Stimulated activated CD4-positive, alpha-beta T cell treated with anti-CD3 and anti-CD28 coated beads, Interleukin-4, amount 100 ng/mL, for 4 hours (primary cell): ENCODE data around the gene DNAJC10.
"Not testable (repeated sequence)": the region's sequence is repeated elsewhere in the genome, so short reads cannot be mapped to it uniquely, and the experiment has no call there.

Experiments
- DNase-seq, 2 experiments: peaks; one replicate each; pipeline ENCODE4 v3.0.0-alpha.2; 2020

DNAJC10 gene

DNA sequence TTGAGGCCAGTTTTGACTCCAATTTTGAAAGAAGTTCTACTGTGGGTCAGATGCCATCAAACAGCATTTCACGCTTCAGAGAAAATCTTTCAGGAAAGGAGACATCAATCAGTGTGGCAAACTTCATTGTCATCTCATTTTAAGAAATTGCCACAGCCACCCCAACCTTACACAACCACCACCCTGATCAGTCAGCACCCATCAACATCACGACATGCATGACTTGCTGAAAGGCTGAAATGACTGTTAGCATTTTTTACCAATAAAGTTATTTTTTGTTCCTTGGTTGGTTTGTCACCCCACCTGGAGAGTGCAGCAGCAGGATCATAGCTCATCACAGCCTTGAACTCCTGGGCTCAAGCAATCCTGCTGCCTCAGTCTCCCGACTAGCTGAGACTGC, 10.4 kb downstream of the DNAJC10 start:
- no peak for DNase-seq

DNA sequence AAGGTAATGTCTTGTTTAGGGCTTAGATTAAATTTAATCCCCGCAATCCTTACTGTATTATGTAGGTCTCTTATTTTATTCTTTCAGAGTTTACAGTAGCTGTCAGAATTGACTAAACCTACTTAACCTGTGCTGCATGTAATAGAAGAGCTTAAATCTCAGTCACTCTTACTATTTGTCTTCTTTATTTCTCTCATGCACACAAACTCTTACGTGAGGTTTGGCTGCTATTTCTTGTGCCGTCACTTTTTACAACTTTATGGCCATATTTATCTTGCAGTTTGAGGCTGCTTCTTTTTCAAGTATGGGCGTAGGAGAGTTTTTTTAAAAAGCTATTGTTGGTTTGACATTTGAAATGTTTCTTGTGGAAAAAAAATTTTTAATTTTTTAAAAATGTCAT, 12.0 kb downstream of the DNAJC10 start:
- DNase-seq = no peak

DNA sequence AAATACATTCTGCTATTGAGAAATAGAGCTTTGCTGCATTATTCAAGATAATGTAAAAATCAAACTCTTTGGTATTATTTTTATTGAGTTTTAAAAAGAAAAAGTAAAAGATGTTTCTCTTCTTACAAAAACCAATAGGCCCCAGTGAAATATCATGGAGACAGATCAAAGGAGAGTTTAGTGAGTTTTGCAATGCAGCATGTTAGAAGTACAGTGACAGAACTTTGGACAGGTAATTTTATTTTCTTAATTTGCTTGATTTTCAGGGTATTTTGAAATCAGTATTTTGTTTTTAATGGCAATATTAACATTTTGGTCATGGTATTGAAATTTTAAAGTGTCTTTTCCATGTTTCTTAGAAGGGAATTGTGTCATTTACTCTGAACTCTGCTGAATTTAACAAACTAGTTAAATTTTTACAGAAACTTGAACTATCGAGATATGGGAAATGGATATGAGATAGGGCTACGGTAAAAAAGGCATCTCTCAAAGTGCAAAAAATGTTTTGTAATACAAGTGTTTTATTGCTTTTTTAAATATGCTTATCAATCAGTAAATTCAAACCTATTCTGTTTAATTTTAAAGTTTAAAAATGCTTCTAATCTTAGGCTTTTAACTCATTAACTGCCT, 13.8 kb downstream of the DNAJC10 start:
- no peak for DNase-seq

DNA sequence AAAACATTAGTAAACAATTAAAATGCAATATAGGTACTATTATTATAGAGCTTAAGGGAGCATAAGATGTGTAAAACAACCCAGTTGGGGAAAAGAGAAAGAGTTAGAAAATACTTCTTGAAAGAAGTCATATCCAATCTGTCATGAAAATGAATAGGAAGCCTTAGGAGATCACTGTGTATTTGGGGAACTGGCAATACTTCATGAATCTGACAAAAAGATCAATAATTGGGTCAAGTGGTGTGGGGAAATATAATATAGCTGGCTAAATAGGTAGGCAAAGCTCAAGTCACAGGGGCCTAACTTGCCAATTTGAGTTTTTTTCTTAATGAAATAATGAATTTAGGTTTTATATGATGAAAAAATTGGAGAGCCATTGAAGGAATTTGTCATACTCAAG, 14.4 kb downstream of the DNAJC10 start:
- no peak for DNase-seq

- DNase-seq = no peak
Measured at GRCh38 chr2:182732736-182733135, 16.7 kb downstream of the DNAJC10 start.

GRCh38 chr2:182733572-182733971, 17.5 kb downstream of the DNAJC10 start:
- no peak for DNase-seq

DNA sequence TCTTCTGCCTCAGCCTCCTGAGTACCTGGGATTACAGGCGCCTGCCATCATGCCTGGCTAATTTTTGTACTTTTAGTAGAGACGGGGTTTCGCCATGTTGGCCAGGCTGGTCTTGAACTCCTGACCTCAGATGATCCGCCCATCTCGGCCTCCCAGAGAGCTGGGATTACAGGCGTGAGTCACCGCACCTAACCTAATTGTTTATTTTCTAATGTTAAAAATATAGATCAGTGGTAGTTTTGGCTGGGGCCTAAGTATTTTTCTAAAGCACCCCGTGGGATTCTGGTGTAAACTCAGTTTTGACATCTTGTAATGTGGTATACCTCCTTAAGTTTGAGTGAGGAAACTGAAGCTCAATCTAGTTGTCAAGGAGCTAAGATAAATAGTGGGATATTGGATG, 20.8 kb downstream of the DNAJC10 start:
- DNase-seq = not testable (repeated sequence)

GRCh38 chr2:182740701-182741100, 24.6 kb downstream of the DNAJC10 start:
- no peak for DNase-seq

DNA sequence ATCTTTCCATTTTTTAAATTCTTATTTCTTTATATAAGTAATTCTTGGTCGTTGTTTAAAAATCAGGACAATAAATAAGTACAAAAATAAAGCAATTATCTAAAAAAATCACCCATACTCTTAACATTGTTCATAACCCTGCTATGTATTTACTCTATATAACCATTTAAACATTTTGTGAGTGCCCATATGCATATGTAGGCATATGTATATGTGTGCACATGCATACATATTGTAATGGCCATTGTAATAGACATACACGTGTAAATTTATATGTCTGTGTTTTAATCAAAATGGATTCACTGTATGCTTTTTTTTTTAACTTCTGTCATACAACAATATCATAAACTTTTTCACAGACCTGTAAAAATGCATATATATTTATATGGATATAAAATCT, 25.6 kb downstream of the DNAJC10 start:
- DNase-seq = no peak

GRCh38 chr2:182744490-182744889, 28.4 kb downstream of the DNAJC10 start:
- no peak for DNase-seq

DNA sequence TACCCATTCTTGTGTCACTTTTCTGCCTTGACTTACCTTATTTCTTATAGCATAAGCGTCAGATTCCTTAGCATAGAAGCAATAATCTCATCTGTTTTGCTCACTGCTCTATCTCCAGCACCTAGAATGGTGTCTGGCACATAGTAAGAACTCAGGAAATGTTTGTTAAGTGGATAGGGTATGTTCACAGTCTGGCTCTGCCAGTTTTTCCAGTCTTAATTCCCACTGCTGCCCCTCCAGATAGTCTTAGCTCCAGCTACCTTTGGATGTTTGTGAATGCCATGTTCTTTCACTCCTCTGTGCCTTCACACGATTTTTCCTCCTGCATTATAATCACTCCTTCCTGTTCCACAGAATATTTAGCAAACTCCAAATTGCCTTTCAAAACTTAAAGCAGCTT, 29.0 kb downstream of the DNAJC10 start:
- no peak for DNase-seq

GRCh38 chr2:182745894-182746293, 29.8 kb downstream of the DNAJC10 start:
- DNase-seq = not testable (repeated sequence)

DNA sequence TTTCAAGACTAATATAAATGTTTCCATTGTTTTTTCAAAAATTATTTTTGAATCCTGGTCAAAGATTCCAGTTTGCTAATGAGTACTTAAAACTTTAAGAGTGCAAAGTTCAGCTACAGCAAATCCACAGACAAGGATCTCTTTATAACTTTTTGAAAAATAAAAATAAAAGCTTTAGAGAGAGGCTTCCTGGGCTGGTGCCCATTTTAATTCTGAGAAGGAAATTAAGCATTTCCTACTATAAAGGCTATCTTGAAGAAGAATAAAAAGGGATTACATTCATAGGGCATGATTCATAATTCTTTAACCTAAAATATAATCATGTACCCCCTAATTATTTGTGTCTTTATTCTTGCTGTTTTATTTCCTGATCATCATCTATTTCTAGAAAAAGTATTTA, 38.2 kb downstream of the DNAJC10 start:
- DNase-seq = no peak

DNA sequence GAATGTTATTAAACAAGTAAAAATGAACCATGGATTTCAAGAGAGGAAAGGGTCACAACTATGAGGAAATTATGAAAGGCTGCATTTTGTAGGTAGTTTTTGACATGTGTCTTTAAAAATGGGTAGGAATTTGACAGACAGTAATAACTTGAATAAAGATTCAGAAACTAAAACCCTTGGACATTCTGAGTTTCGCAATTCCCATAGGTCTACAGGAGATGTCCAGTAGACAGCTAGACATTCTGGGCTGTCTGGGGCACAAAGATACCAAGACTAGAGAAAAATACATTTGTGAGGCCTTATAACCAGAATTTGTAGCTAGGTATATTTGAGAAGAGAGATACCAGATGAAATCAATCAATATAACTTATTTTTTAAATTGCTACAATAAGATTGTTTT, 42.3 kb downstream of the DNAJC10 start:
- no peak for DNase-seq

DNA sequence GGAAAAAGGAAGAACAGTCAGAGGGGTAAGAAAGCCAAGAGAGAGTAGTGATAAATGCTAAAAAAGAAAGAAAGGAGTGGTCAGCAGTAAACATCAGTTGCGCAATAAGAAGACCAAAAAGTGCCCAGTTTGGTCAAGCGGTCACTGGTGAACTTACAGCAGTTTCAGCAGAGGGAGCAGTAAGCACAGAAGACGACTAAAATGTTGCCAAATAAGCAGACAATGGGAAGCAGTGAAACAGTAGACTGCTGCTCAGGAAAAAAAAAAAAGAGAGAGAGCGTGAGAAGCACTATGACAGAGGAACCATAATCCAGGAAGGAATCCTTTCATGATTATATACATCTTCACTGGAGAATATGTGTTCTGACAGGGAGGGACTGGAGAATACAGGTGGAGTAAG, 45.8 kb downstream of the DNAJC10 start:
- DNase-seq = no peak

DNA sequence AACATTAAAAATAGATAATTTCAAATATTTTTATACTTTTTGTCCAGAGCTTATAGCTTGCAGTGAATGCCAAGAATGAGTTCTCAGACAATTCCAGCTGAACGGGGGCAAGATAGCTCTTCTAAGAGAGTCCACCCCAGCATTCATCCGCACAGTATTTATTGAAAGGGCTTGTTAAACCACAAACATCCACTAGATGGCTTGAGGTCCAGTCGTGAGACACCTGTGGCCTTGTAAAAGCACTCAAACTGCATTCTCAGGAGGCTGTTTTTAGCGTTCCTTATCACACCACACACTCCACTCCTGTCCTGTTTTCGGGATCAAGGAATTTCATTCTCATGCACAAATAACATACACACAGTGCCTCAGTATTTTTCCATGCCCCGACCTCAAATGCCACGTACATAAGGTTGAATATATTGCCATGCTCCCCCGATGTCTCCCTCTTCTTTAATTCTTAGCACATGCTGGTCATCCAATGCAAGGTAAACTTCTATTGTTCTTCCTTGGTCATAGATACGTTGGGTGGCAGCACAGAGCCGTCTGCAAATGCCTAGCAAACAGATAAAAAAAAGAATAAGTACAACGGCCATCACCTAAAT, 47.4 kb downstream of the DNAJC10 start:
- DNase-seq = no peak

- no peak for DNase-seq
Measured at GRCh38 chr2:182766626-182767025, 50.6 kb downstream of the DNAJC10 start.

- no peak for DNase-seq
Measured at GRCh38 chr2:182767578-182767977, 51.5 kb downstream of the DNAJC10 start.

- DNase-seq = not testable (repeated sequence)
Measured at GRCh38 chr2:182768950-182769349, 52.9 kb downstream of the DNAJC10 start.

- no peak for DNase-seq
Measured at GRCh38 chr2:182779323-182779722, 63.3 kb downstream of the DNAJC10 start.

GRCh38 chr2:182781099-182781498, 65.0 kb downstream of the DNAJC10 start:
- DNase-seq = not testable (repeated sequence)

DNA sequence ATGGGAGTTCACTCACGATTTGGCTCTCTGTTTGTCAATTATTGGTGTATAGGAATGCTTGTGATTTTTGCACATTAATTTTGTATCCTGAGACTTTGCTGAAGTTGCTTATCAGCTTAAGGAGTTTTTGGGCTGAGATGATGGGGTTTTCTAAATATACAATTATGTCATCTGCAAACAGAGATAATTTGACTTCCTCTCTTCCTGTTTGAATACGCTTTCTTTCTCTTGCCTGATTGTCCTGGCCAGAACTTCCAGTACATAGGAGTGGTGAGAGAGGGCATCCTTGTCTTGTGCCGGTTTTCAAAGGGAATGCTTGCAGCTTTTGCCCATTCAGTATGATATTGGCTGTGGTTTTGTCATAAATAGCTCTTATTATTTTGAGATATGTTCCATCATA, 66.6 kb downstream of the DNAJC10 start:
- not testable (repeated sequence) for DNase-seq

GRCh38 chr2:182784058-182784706, 68.1 kb downstream of the DNAJC10 start:
- no peak for DNase-seq

DNA sequence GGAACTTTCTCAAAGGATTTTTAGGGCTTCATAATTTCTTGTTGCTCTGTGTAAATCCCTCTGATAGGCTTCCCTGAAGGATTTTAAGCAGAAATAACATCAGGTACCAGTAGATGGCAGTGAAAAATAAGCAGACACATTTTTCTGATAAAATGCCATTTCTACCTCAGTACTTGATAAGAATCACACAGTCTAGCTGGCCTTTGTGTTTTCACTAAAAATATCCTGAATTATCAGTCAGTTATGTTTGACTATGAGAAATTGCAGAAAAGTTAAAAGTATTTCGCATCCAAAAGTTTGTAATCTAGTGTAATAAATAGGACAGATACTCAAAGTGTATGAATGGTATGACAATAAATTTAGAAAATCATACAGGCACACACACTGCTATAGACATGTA, 68.7 kb downstream of the DNAJC10 start:
- DNase-seq = no peak

DNA sequence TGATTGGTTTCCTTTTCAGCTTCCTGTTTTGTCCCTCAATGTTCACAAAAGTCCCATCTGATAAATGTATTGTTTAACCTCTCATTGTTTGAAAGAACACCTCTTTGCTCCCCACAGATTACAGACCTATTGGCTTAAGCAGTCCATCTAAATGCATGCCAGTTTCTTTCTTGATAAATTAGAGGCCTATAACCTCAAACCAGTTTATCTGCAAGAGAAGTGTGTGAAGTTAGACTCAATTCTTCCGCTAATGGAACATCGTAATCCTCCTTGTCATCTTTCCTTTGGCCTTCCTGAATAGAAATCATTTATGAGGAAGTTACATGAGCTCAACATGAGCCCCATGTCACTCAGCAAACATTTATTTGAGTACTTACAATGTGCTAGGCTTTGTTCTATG, 76.4 kb downstream of the DNAJC10 start:
- DNase-seq = no peak
